Fibroblast of skin of right biceps (primary cell): Measurements from ENCODE around the gene PON1.

ENCODE experiments used
- DNase-seq: peaks from one replicate; pipeline ENCODE4 v3.0.0-alpha.2; 2013

The PON1 gene

GRCh38 chr7:95251966-95252365 is 72.4 kb downstream of the PON1 start:
- no peak for DNase-seq

GRCh38 chr7:95250571-95250970 is 73.8 kb downstream of the PON1 start:
- no peak for DNase-seq
